GM23338 (cell line): ENCODE data around the gene NCR1. TPM values are rescaled to one million over a fixed set of nuclear protein-coding genes. Genes with fewer than 3 reads are reported as not detected.

Experiments
- ATAC-seq: fragments of 200-7000 bp; cut with Tn5 transposase; 3 replicates; pipeline ENCODE4 v1.9.1; 2020
- DNase-seq: peaks from one replicate; pipeline ENCODE4 v3.0.0-alpha.2; 2015; ENCODE audit warnings: low spot score
- H2AFZ ChIP-seq: fragments of 200-600 bp; sonication (generic); 2 replicates; pipeline ENCODE4 v1.8.0; 2016; ENCODE audit warnings: antibody characterized with exemption, mild to moderate bottlenecking, moderate library complexity
- H3F3A ChIP-seq: fragments of 200-600 bp; sonication (generic); replicated peaks from 2 replicates; pipeline ENCODE4 v1.8.0; 2017; ENCODE audit warnings: antibody characterized with exemption, mixed run types, low read depth
- H3K27ac ChIP-seq: fragments of 200-600 bp; sonication (generic); 2 replicates; pipeline ENCODE4 v1.6.1; 2016; ENCODE audit warnings: low read depth
- H3K27me3 ChIP-seq: fragments of 200-600 bp; sonication (generic); 2 replicates; pipeline ENCODE4 v1.8.0; 2016; ENCODE audit warnings: mild to moderate bottlenecking, mixed run types, moderate library complexity; ENCODE audit not compliant: insufficient read depth
- H3K36me3 ChIP-seq: fragments of 200-600 bp; sonication (generic); 2 replicates; pipeline ENCODE4 v1.8.0; 2016; ENCODE audit warnings: mild to moderate bottlenecking; ENCODE audit not compliant: insufficient read depth
- H3K4me1 ChIP-seq: fragments of 200-600 bp; sonication (generic); 2 replicates; pipeline ENCODE4 v1.8.0; 2016; ENCODE audit warnings: mild to moderate bottlenecking, moderate library complexity; ENCODE audit not compliant: insufficient read depth
- H3K4me2 ChIP-seq: fragments of 200-600 bp; sonication (generic); 2 replicates; pipeline ENCODE4 v1.7.1; 2017; ENCODE audit warnings: mixed run types
- H3K4me3 ChIP-seq: fragments of 200-600 bp; sonication (generic); 2 replicates; pipeline ENCODE4 v1.6.1; 2016; ENCODE audit warnings: mixed run types
- H3K79me2 ChIP-seq: fragments of 200-600 bp; sonication (generic); replicated peaks from 2 replicates; pipeline ENCODE4 v1.8.0; 2017; ENCODE audit warnings: mild to moderate bottlenecking; ENCODE audit not compliant: insufficient read depth
- H3K9me2 ChIP-seq: fragments of 200-600 bp; sonication (generic); 2 replicates; pipeline ENCODE4 v1.8.0; 2017; ENCODE audit not compliant: insufficient read depth
- H4K20me1 ChIP-seq: fragments of 200-600 bp; sonication (generic); replicated peaks from 2 replicates; pipeline ENCODE4 v1.8.0; 2017; ENCODE audit warnings: mild to moderate bottlenecking; ENCODE audit not compliant: insufficient read depth
- H3K27ac Mint-ChIP-seq: 2 replicates; pipeline ENCODE4 v1.8.0; 2020; ENCODE audit warnings: inconsistent platforms, mild to moderate bottlenecking, moderate library complexity, mixed read lengths
- H3K27me3 Mint-ChIP-seq: 3 replicates; pipeline ENCODE4 v1.8.0; 2022; ENCODE audit warnings: low read depth, mild to moderate bottlenecking, moderate library complexity, mixed read lengths, inconsistent platforms; ENCODE audit not compliant: insufficient read depth, poor library complexity
- H3K36me3 Mint-ChIP-seq: 3 replicates; pipeline ENCODE4 v1.8.0; 2021; ENCODE audit warnings: low read depth, mild to moderate bottlenecking, inconsistent platforms, moderate library complexity, mixed read lengths
- H3K4me1 Mint-ChIP-seq: 3 replicates; pipeline ENCODE4 v1.8.0; 2020; ENCODE audit warnings: mild to moderate bottlenecking, inconsistent platforms, mixed read lengths
- H3K4me3 Mint-ChIP-seq: 3 replicates; pipeline ENCODE4 v1.8.0; 2021; ENCODE audit warnings: moderate library complexity, mild to moderate bottlenecking, inconsistent platforms, mixed read lengths
- H3K9me3 Mint-ChIP-seq: 3 replicates; pipeline ENCODE4 v1.8.0; 2020; ENCODE audit warnings: moderate library complexity, mild to moderate bottlenecking, inconsistent platforms, mixed read lengths
- CREB1 ChIP-seq: fragments of 250-450 bp; sonication (Bioruptor Pico); IDR thresholded peaks from 2 replicates; pipeline ENCODE4 v1.5.0; 2020; ENCODE audit warnings: low read depth, mild to moderate bottlenecking, moderate library complexity
- EZH2 ChIP-seq: fragments of 200-600 bp; sonication (generic); IDR thresholded peaks from one replicate; pipeline ENCODE4 v1.8.0; 2017; ENCODE audit warnings: antibody characterized with exemption, mild to moderate bottlenecking, low read depth; ENCODE audit not compliant: unreplicated experiment
- EZH2phosphoT487 ChIP-seq: fragments of 200-600 bp; sonication (generic); IDR thresholded peaks from one replicate; pipeline ENCODE4 v1.8.1; 2018; ENCODE audit warnings: antibody characterized with exemption; ENCODE audit not compliant: unreplicated experiment
- NANOG ChIP-seq: IDR thresholded peaks from 2 replicates; pipeline ENCODE4 v1.6.1; 2016; ENCODE audit warnings: antibody characterized with exemption, borderline replicate concordance
- REST ChIP-seq: IDR thresholded peaks from one replicate; pipeline ENCODE4 v1.6.1; 2018; ENCODE audit warnings: antibody characterized with exemption; ENCODE audit not compliant: unreplicated experiment
- STAT1 ChIP-seq: IDR thresholded peaks from one replicate; pipeline ENCODE4 v1.6.1; 2016; ENCODE audit warnings: antibody characterized with exemption; ENCODE audit not compliant: unreplicated experiment
- polyA plus RNA-seq: library from polyadenylated mRNA; unstranded; fragments of >200 nt; fragmentation: Nextera tagmentation; extraction: Ambion mirVana; gene quantifications from 2 replicates; pipeline ENCODE4 v1.2.1, GENCODE V29; 2016
- total RNA-seq: library from RNA; depleted of rRNA; stranded (reverse); fragments of >200 nt; shearing (Covaris generic); gene quantifications from 2 replicates; pipeline ENCODE4 v1.2.3, GENCODE V29; 2014
- TF ChIP-seq, protein P1 (sequence below): fragments of 250-450 bp; sonication (Bioruptor Pico); IDR thresholded peaks from 2 replicates; pipeline ENCODE4 v1.5.0; 2020; ENCODE audit warnings: mild to moderate bottlenecking, moderate library complexity
- TF ChIP-seq, protein P2 (sequence below): IDR thresholded peaks from 2 replicates; pipeline ENCODE4 v1.6.1; 2016; ENCODE audit warnings: antibody characterized with exemption

The NCR1 gene
- total and polyA plus RNA-seq, 2 experiments from 2014 or later = 1.8 to 2.0 TPM

- TF ChIP-seq, protein P1, sequence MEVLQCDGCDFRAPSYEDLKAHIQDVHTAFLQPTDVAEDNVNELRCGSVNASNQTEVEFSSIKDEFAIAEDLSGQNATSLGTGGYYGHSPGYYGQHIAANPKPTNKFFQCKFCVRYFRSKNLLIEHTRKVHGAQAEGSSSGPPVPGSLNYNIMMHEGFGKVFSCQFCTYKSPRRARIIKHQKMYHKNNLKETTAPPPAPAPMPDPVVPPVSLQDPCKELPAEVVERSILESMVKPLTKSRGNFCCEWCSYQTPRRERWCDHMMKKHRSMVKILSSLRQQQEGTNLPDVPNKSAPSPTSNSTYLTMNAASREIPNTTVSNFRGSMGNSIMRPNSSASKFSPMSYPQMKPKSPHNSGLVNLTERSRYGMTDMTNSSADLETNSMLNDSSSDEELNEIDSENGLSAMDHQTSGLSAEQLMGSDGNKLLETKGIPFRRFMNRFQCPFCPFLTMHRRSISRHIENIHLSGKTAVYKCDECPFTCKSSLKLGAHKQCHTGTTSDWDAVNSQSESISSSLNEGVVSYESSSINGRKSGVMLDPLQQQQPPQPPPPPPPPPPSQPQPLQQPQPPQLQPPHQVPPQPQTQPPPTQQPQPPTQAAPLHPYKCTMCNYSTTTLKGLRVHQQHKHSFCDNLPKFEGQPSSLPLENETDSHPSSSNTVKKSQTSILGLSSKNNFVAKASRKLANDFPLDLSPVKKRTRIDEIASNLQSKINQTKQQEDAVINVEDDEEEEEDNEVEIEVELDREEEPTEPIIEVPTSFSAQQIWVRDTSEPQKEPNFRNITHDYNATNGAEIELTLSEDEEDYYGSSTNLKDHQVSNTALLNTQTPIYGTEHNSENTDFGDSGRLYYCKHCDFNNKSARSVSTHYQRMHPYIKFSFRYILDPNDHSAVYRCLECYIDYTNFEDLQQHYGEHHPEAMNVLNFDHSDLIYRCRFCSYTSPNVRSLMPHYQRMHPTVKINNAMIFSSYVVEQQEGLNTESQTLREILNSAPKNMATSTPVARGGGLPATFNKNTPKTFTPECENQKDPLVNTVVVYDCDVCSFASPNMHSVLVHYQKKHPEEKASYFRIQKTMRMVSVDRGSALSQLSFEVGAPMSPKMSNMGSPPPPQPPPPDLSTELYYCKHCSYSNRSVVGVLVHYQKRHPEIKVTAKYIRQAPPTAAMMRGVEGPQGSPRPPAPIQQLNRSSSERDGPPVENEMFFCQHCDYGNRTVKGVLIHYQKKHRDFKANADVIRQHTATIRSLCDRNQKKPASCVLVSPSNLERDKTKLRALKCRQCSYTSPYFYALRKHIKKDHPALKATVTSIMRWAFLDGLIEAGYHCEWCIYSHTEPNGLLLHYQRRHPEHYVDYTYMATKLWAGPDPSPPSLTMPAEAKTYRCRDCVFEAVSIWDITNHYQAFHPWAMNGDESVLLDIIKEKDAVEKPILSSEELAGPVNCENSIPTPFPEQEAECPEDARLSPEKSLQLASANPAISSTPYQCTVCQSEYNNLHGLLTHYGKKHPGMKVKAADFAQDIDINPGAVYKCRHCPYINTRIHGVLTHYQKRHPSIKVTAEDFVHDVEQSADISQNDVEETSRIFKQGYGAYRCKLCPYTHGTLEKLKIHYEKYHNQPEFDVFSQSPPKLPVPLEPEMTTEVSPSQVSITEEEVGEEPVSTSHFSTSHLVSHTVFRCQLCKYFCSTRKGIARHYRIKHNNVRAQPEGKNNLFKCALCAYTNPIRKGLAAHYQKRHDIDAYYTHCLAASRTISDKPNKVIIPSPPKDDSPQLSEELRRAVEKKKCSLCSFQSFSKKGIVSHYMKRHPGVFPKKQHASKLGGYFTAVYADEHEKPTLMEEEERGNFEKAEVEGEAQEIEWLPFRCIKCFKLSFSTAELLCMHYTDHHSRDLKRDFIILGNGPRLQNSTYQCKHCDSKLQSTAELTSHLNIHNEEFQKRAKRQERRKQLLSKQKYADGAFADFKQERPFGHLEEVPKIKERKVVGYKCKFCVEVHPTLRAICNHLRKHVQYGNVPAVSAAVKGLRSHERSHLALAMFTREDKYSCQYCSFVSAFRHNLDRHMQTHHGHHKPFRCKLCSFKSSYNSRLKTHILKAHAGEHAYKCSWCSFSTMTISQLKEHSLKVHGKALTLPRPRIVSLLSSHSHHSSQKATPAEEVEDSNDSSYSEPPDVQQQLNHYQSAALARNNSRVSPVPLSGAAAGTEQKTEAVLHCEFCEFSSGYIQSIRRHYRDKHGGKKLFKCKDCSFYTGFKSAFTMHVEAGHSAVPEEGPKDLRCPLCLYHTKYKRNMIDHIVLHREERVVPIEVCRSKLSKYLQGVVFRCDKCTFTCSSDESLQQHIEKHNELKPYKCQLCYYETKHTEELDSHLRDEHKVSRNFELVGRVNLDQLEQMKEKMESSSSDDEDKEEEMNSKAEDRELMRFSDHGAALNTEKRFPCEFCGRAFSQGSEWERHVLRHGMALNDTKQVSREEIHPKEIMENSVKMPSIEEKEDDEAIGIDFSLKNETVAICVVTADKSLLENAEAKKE (CRISPR knock-in tag) = no peak
- TF ChIP-seq, protein P2, sequence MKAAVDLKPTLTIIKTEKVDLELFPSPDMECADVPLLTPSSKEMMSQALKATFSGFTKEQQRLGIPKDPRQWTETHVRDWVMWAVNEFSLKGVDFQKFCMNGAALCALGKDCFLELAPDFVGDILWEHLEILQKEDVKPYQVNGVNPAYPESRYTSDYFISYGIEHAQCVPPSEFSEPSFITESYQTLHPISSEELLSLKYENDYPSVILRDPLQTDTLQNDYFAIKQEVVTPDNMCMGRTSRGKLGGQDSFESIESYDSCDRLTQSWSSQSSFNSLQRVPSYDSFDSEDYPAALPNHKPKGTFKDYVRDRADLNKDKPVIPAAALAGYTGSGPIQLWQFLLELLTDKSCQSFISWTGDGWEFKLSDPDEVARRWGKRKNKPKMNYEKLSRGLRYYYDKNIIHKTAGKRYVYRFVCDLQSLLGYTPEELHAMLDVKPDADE = no peak
- TF ChIP-seq EZH2phosphoT487 (no peak), EZH2 (no peak), CREB1 (no peak), NANOG (no peak)
Observed at GRCh38 chr19:54955376-54955775, 49.4 kb downstream of the NCR1 start (continued).

- H3K27ac Mint-ChIP-seq = no peak overlapping the region
- no peaks in the 10 kb centered on the region for H3K36me3 Mint-ChIP-seq
Observed at GRCh38 chr19:54959840-54960239, 53.9 kb downstream of the NCR1 start.

More at GRCh38 chr19:54959840-54960239, 53.9 kb downstream of the NCR1 start:
- Histone ChIP-seq H3K27ac (no peak overlapping the region), H3K9me2 (no peaks in the 10 kb centered on the region), H3F3A (no peaks in the 10 kb centered on the region), H3K4me2 (no peak overlapping the region), H2AFZ (0 out of 2 replicates have a peak overlapping the region, but pooled peaks have one; percentile 7), H3K4me1 (no peaks in the 10 kb centered on the region), H3K79me2 (no peaks in the 10 kb centered on the region), H3K4me3 (no peak overlapping the region), H4K20me1 (no peaks in the 10 kb centered on the region), H3K36me3 (no peaks in the 10 kb centered on the region), H3K27me3 (no peaks in the 10 kb centered on the region)
- H3K27me3 Mint-ChIP-seq = peaks cover 6% of the 10 kb centered on the region
- DNase-seq = no peak
- ATAC-seq = no peak
- H3K9me3 Mint-ChIP-seq = peaks cover 25% of the 10 kb centered on the region
- no peak overlapping the region for H3K4me3 Mint-ChIP-seq
- TF ChIP-seq REST (no peak), EZH2phosphoT487 (no peak), STAT1 (no peak)
- no peaks in the 10 kb centered on the region for H3K4me1 Mint-ChIP-seq
